GM18508 (cell line): ENCODE results near the gene L1TD1.
"Not testable (repeated sequence)": the region's sequence is repeated elsewhere in the genome, so short reads cannot be mapped to it uniquely, and the experiment has no call there.

ENCODE experiments used
- ATAC-seq: cut with Tn5 transposase; IDR thresholded peaks from one replicate; pipeline ENCODE4 v1.9.1; 2021; ENCODE audit warnings: moderate number of reproducible peaks; ENCODE audit not compliant: insufficient read depth, unreplicated experiment

Gene L1TD1

DNA sequence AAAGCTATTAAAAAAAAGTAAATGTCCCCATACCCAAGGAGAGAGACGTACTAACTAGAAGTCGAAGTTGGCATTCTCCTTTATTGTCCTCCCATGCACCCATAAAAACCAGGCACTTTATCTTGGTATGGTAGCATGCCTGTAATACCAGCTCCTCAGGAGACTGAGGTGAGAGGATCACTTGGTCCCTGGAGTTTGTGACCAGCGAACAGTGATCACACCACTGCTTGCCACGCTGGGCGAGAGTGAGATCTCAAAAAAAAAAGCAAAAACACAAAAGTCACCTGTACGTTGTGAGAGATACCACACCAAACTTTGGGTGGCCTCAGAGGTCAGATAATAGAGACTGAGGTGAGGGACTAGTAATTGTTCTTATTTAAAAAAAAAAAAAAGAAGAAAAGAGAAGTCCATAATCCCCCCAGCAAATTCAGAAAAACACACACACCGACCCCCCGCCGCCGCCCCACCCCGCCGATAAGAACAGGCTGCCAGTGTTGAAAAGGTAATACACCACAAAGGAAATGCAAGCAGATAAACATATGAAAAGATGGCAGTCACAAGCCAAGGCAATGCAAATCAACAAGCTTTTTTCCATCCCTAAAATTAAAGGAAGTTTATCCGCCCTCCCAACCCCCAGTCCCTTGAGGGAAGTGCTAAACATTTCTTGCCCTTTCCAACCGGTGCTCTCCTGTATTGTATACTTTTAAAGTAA, 3.6 kb downstream of the L1TD1 start:
- no peak for ATAC-seq

DNA sequence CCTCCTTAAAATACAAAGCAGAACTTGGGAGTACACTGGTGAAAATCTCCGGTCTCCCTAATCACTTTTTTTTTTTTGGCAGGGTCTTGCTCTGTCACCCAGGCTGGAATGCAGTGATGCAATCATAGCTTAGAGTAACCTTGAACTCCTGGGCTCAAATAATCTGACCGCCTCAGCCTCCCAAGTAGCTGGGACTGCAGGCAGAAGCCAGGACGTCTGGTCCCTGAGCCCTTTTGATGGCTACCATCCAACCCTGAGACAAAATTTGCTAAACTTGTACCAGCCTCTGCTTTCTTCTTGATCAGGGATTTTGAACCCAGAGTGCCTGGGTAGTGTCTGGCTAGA, 4.1 kb downstream of the L1TD1 start:
- no peak for ATAC-seq

DNA sequence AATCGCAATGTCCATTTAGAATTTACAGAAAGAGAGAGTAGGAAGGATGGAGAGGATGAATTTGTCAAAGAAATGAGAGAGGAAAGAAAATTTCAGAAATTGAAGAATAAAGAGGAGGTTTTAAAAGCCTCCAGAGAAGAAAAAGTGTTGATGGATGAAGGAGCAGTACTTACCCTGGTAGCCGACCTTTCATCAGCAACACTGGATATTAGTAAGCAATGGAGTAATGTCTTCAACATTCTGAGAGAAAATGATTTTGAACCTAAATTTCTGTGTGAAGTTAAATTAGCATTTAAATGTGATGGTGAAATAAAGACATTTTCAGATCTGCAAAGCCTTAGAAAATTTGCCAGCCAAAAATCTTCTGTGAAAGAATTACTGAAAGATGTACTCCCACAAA, 12.5 kb downstream of the L1TD1 start:
- no peak for ATAC-seq

DNA sequence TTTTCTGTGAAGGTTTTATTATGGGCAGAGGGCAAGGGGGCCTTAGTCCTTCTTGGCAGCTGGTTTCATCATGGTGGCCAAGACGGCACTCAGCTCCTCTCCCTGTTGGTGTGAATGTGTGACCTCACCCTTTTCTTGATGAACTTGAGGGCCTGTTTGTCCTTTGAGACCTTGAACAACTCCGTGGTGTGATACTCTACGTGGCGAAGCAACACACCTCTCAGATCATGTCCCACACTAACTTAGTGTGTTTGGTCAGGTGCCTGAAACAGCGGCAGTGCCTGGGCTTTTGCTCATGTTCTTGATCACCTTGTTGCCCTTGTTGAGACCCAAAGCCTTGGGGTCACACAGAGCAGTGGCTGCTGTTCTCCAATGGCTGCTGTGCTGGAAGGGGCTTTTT, 13.4 kb downstream of the L1TD1 start:
- no peak for ATAC-seq

DNA sequence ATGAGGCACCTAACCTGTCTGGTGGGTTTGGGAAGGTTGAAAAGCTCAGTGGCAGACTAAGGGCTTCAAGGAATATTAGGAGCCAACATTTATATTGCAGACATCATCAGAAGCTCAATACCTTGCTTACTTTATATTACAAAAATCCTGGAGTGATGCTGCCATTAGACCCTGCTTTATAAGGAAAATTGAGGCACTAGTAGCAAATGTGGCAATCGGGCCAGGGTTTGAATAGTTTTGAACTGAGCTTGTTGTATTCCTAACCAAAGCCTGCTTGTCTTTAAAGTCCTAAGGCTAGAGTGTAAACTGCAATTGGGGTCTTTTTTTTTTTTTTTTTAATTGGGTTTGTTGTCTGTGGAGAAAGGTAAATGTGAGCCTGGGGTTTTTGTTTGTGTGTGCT, 14.3 kb downstream of the L1TD1 start:
- ATAC-seq = no peak

DNA sequence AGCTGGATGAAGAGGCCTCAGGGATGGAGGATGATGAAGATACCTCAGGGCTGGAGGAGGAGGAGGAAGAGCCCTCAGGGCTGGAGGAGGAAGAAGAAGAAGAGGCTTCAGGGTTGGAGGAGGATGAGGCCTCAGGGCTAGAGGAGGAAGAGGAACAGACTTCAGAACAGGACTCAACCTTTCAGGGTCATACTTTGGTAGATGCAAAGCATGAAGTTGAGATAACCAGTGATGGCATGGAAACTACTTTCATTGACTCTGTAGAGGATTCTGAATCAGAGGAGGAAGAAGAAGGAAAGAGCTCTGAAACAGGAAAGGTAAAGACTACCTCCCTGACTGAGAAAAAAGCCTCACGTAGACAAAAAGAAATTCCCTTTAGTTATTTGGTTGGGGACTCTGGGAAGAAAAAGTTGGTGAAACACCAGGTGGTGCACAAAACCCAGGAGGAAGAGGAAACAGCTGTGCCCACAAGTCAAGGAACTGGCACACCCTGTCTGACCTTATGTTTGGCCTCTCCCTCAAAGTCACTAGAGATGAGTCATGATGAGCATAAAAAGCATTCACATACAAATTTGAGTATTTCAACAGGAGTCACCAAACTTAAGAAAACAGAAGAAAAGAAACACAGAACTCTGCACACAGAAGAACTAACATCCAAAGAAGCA, 15.4 kb downstream of the L1TD1 start:
- no peak for ATAC-seq

DNA sequence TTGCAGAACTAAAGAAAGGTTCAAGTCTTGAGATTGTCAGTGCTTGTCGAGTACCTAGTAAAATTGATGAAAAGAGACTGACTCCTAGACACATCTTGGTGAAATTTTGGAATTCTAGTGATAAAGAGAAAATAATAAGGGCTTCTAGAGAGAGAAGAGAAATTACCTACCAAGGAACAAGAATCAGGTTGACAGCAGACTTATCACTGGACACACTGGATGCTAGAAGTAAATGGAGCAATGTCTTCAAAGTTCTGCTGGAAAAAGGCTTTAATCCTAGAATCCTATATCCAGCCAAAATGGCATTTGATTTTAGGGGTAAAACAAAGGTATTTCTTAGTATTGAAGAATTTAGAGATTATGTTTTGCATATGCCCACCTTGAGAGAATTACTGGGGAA, 16.3 kb downstream of the L1TD1 start:
- ATAC-seq = no peak

DNA sequence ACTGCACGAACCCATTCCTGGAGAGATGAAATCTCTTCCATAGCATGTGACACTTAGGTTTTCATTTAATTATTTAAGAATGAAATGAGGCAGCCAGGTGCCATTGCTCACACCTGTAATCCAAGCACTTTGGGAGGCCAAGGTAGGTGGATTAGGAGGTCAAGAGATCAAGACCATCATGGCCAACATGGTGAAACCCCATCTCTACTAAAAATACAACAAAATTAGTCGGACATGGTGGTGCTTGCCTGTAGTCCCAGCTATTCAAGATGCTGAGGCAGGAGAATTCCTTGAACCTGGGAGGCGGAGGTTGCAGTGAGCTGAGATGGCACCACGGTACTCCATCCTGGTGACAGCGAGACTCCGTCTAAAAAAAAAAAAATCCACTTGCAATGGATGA, 17.8 kb downstream of the L1TD1 start:
- ATAC-seq = no peak

DNA sequence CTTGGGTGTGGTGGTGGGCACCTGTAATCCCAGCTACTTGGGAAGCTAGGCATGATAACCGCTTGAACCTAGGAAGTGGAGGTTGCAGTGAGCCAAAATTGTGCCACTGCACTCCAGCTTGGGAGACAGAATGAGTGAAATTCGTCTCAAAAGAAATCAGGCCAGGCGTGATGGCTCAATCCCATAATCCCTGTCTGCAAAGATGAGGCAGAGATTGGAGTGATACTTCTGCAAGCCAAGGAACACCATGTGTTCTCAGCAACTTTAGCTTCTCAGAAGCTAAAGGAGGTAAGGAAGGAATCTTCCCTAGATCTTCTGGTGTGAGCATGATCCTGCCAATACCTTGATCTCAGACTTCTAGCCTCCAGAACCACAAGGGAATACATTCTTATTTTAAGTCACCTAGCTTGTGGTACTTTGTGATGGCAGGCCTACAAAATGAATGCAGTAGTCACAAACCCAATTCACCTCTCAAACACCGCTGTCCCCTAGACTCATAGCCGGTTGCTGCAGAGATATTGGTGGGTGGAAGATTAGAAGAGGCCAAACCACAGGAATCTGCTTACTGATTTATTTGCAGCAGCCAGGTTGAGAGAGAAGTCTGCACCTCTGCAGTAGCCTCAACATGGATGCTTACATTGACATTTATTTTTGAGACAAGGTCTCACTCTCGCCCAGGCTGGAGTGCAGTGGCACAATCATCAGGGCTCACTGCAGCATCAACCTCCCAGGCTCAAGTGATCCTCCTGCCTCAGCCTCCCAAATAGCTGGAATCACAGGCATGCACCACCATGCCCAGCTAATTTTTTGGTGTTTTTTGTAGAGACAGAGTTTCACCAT, 18.6 kb downstream of the L1TD1 start:
- no peak for ATAC-seq

DNA sequence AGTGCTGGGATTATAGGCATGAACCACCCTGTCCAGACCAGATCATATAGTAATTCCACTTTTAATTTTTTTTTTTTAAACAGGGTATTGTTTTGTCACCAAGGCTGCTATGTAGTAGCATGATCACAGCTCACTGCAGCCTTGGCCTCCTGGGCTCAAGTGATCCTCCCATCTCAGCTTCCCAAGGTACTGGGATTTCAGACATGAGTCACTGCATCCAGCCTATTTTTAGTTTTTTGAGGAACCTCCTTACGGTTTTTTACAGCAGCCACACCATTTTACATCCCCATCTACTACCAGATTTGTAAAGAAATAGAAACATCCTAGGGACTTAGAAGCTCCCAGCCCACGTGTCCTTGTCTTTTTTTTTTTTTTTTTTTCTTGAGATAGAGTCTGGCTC, 24.0 kb downstream of the L1TD1 start:
- ATAC-seq = no peak

DNA sequence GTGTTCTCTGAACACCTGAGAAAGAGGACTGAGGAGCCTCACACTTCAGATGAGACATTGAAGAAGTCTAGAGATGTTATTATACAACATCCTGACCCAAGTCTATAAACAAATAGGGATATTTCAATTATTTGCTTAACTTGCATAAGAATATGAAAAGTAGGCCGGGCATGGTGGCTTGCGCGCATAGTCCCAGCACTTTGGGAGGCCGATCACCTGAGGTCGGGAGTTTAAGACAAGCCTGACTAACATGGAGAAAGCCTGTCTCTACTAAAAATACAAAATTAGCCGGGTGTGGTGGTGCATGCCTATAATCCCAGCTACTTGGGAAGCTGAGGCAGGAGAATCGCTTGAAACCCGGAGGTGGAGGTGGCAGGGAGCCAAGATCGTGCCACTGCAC, 25.8 kb downstream of the L1TD1 start:
- not testable (repeated sequence) for ATAC-seq

DNA sequence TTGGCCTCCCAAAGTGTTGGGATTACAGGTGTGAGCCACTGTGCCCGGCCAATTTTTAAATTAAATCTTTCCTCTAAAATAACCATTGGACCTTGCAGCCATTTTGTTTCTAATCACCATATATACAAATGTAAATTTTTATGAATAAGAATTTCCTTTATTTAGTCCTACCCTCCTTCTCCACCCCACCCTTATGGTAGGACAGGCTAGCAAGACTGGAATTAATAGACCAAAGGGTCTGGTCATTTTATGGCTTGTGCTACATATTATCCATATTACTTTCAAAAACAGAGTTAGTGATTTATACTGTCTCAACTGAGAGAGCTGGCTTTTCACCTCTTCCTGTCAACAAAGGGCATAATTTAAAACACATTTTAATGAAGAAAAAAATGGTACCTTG, 26.5 kb downstream of the L1TD1 start:
- ATAC-seq = no peak

DNA sequence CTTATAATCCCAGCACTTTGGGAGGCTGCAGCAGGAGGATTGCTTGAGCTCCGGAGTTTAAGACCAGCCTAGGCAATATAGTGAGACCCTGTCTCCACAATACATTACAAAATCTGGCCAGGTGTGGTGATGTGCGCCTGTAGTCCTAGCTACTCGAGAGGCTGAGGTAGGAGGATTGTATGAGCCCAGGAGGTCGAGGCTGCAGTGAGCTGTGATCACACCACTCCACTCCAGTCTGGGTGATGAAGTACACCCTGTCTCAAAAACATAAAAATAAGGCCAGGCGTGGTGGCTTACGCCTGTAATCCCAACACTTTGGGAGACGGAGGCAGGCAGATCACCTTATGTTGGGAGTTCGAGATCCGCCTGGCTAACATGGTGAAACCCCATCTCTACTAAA, 27.7 kb downstream of the L1TD1 start:
- ATAC-seq = no peak

DNA sequence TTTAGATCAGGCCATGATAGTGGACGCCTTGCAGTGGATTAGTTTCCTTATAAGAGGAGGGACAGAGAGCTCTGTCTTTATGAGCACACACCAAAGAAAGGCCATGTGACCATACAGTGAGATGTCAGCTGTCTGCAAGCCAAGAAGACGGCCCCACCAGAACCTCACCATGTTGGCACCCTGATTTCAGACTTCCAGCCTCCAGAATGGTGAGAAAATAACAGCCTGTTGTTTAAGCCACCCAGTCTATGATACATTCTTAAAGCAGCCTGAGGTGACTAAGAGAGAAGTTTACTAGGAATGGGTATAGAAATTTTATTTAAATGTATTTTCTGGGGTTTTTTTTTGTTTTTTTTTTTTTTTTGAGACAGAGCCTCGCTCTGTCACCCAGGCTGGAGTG, 29.5 kb downstream of the L1TD1 start:
- no peak for ATAC-seq

DNA sequence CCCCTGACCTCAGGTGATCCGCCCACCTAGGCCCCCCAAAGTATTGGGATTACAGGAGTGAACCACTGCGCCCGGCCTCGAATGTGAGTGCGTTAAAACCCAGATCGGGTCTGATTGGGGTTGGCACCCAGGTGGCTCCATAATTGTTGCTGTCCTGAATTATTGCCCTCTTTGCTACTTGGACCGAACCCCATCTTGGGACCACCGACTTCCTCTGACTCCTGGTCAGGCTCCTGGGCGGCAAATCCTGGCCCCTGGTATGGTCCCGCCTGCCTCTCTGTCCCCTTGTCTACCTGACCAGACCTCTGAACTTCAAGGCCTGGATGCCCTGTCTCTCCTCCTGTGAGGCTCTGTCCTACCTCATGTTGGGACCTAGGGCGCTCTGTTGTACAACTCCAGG, 32.8 kb downstream of the L1TD1 start:
- ATAC-seq = no peak

DNA sequence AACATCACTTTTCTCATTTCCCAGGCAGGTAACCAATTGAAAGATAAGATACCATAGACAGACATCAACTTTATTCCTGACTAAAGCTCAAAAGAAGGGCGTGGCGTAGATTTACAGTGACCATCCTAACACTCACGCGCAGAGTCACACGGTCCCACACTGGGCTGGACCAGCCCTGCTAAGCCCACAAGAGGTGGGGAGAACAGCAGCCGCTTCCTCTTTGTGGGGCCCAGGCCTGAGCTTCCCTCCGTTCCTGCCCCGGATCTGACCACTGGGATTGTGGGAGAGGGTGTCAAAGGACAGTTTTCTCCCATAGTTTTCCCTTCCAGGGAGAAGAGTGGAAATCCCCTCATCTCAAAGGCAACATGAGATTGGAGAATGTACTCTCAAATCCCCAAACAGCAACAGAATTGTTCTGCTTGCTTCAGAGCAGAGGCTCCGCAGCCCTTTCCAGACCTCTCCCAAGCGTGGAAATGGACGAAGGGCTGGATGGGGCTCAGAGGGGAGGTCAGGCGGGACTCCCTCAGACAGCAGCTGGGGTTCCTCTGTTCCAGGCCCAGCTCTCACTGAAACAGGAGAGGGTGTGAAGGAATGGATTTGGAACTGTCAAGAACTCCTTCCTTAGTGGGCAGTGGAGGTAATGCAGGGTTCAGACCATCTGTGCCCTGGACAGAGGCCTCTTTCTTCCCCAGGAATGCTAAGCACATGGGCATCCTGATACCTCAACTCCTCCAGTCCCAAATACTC, 33.7 kb downstream of the L1TD1 start:
- no peak for ATAC-seq

DNA sequence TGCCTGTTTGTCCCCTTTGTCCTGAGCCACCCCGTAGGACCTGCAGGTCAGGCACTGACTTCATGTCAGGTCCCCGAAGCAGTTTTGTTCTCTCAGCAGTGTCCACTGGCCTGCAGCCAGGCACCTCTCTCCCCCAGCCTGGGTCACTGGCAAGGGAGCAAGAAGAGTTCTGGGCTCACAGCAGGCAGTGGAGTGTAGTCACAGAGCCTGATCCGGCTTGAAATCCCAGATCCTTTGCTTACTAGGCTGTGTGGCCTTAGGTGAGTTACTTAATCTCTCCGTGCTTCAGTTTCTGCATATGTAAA, 34.2 kb downstream of the L1TD1 start:
- ATAC-seq = no peak

DNA sequence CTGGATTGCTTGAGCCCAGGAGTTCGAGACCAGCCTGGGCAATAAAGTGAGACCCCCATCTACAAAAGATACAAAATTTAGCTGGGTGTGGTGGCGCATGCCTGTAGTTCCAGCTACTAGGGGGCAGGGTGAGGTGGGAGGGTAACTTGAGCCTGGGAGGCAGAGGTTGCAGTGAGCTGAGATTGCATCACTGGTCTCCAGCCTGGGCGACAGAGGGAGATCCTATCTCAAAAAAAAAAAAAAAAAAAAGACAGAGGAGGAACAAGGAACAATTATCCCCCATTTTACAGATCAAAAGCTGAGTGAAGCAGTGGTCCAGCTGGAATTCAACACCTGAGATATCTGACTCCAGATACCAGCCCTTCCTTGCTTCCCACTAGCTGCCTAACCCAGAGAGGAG, 34.8 kb downstream of the L1TD1 start:
- no peak for ATAC-seq

DNA sequence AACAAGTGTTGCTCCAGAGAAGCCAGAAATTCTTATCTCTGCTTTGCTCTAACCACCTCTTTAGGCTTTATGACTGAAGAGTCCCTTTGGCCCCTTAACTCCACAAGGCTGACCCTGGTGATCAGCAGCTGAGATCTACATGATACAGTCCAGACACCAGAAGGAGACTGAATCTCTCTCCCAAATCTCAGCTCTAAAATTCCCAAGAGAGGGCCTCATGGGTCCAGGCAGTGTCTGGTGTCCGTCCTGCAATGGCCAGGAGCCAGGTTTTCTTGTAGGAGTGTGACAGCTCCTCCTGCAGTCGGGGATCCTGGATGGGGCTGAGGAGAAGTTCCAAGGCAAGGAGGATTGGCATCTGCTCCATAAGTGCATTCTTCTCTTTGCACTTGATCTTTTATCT, 35.3 kb downstream of the L1TD1 start:
- ATAC-seq = no peak

DNA sequence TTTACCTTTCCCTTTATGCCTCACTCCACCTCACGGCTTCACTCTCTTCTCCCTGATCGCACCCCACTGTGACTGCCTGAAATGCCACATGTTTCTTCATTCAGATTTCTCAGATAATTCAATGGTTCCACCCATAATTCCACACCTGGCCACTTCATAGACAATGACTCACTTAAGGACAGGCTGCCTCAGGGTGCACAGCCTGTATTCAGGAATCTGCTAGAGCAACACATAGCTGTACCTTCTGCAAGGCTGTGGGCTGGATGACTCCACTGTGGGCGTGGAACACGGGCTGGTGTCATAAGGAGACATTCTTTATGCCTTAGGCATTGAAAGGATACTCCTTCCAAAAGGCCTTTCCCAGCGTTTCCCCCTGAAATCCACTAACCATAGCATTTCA, 36.1 kb downstream of the L1TD1 start:
- no peak for ATAC-seq

DNA sequence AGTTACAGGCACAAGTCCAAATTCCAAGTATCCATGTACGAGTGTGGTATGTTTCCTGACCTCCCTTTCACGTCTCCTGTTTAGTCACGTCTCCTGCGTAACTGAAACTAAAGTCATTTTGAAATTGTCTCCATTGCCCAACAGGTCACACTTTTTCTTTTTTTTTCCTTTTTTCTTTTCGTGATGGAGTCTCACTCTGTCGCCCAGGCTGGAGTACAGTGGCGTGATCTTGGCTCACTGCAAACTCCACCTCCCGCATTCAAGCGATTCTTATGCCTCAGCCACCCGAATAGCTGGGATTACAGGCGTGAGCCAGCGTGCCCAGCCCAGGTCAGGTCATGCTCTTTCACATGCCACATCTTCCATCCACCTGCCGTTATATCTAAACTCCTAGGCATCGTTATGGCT, 38.2 kb downstream of the L1TD1 start:
- ATAC-seq = no peak
